Mesenchymal stem cell (in vitro differentiated cells and primary cell): ENCODE data around the gene RNU6-9.

Experiments used
- DNase-seq: peaks from one replicate; pipeline ENCODE4 v3.0.0-alpha.2; 2013
- H2AFZ ChIP-seq: one replicate; pipeline ENCODE4 v1.6.1; 2013; ENCODE audit warnings: low read depth, mild to moderate bottlenecking, control low read depth, inconsistent platforms, low read length, moderate library complexity
- H2AK5ac ChIP-seq: 2 replicates; pipeline ENCODE4 v1.6.1; 2013; ENCODE audit warnings: low read length, moderate library complexity, mild to moderate bottlenecking, inconsistent platforms; ENCODE audit not compliant: severe bottlenecking
- H2BK120ac ChIP-seq: one replicate; pipeline ENCODE4 v1.6.1; 2013; ENCODE audit warnings: low read depth, mild to moderate bottlenecking, inconsistent platforms, low read length, moderate library complexity
- H2BK12ac ChIP-seq, 2 experiments: one replicate each; pipeline ENCODE4 v1.6.1; 2013; ENCODE audit warnings: inconsistent platforms in 2 of 2, low read length in 2 of 2, mild to moderate bottlenecking in 2 of 2, moderate library complexity in 2 of 2, control low read depth in 1 of 2
- H2BK15ac ChIP-seq: one replicate; pipeline ENCODE4 v1.6.1; 2013; ENCODE audit warnings: mild to moderate bottlenecking, low read depth, inconsistent platforms; ENCODE audit not compliant: poor library complexity, severe bottlenecking
- H2BK5ac ChIP-seq: 2 replicates; pipeline ENCODE4 v1.6.1; 2013; ENCODE audit warnings: low read depth, mild to moderate bottlenecking, low read length, control low read depth, inconsistent platforms; ENCODE audit not compliant: poor library complexity, severe bottlenecking
- H3K14ac ChIP-seq, 2 experiments: one replicate each; pipeline ENCODE4 v1.6.1; 2013; ENCODE audit warnings: inconsistent platforms in 2 of 2, low read length in 2 of 2, control low read depth in 1 of 2, mild to moderate bottlenecking in 1 of 2, moderate library complexity in 1 of 2
- H3K18ac ChIP-seq, 2 experiments: one replicate each; pipeline ENCODE4 v1.6.1; 2013; ENCODE audit warnings: inconsistent platforms in 2 of 2, low read length in 2 of 2, control low read depth in 1 of 2, low read depth in 1 of 2, mild to moderate bottlenecking in 1 of 2
- H3K23ac ChIP-seq, 2 experiments: one replicate each; pipeline ENCODE4 v1.6.1; 2013; ENCODE audit warnings: inconsistent platforms in 2 of 2, low read length in 2 of 2, mild to moderate bottlenecking in 2 of 2, moderate library complexity in 2 of 2, control low read depth in 1 of 2
- H3K27ac ChIP-seq: 2 replicates; pipeline ENCODE4 v1.5.1; 2013; ENCODE audit warnings: mild to moderate bottlenecking, moderate library complexity, low read length, control low read depth, inconsistent platforms; ENCODE audit not compliant: poor library complexity, severe bottlenecking
- H3K27me3 ChIP-seq, 2 experiments: 2 replicates each; pipeline versions ENCODE4 v1.6.1 to v1.7.0; 2013; ENCODE audit warnings: low read length in 2 of 2, mild to moderate bottlenecking in 2 of 2, moderate library complexity in 2 of 2, control low read depth in 1 of 2, inconsistent platforms in 1 of 2; ENCODE audit not compliant: control insufficient read depth in 1 of 2, insufficient read depth in 1 of 2
- H3K36me3 ChIP-seq, 2 experiments: 2 replicates each; pipeline versions ENCODE4 v1.6.1 to v1.7.0; 2013; ENCODE audit warnings: low read length in 2 of 2, control low read depth in 1 of 2, inconsistent platforms in 1 of 2, low read depth in 1 of 2, mild to moderate bottlenecking in 1 of 2; ENCODE audit not compliant: insufficient read depth in 2 of 2, control insufficient read depth in 1 of 2
- H3K4ac ChIP-seq, 2 experiments: one replicate each; pipeline ENCODE4 v1.6.1; 2013; ENCODE audit warnings: inconsistent platforms in 2 of 2, low read length in 2 of 2, mild to moderate bottlenecking in 2 of 2, moderate library complexity in 2 of 2, control low read depth in 1 of 2, low read depth in 1 of 2
- H3K4me1 ChIP-seq: 2 replicates; pipeline ENCODE4 v1.6.1; 2013; ENCODE audit warnings: low read depth, low read length, control low read depth; ENCODE audit not compliant: control insufficient read depth, insufficient read depth
- H3K4me2 ChIP-seq: 2 replicates; pipeline ENCODE4 v1.6.1; 2013; ENCODE audit warnings: low read length, mild to moderate bottlenecking, inconsistent platforms; ENCODE audit not compliant: poor library complexity, severe bottlenecking
- H3K4me3 ChIP-seq, 2 experiments: 2 replicates each; pipeline versions ENCODE4 v1.5.1 to v1.7.0; 2013; ENCODE audit warnings: low read length in 2 of 2, mild to moderate bottlenecking in 2 of 2, control low read depth in 1 of 2, low read depth in 1 of 2; ENCODE audit not compliant: insufficient read depth in 1 of 2
- H3K79me1 ChIP-seq: replicated peaks from 2 replicates; pipeline ENCODE4 v1.6.1; 2013; ENCODE audit warnings: mild to moderate bottlenecking, control low read depth, low read length, inconsistent platforms; ENCODE audit not compliant: poor library complexity, severe bottlenecking
- H3K9ac ChIP-seq: 2 replicates; pipeline ENCODE4 v1.7.0; 2013; ENCODE audit warnings: mild to moderate bottlenecking, low read length, moderate library complexity
- H3K9me3 ChIP-seq: 2 replicates; pipeline ENCODE4 v1.7.0; 2013; ENCODE audit warnings: mild to moderate bottlenecking, low read length; ENCODE audit not compliant: control insufficient read depth
- H4K8ac ChIP-seq: one replicate; pipeline ENCODE4 v1.6.1; 2013; ENCODE audit warnings: inconsistent platforms, mild to moderate bottlenecking, low read length, moderate library complexity
- H4K91ac ChIP-seq: one replicate; pipeline ENCODE4 v1.6.1; 2013; ENCODE audit warnings: mild to moderate bottlenecking, low read length, inconsistent platforms
- WGBS: methylation state at CpG from one replicate; pipeline ENCODE4 v1.1.7; 2013; ENCODE audit warnings: mixed read lengths; 5-methylcytosine and 5-hydroxymethylcytosine counted together

The RNU6-9 gene

GRCh38 chr19:926589-927350 lies 33.5 kb downstream of the RNU6-9 start:
- peak overlapping the region in 1 of 2 experiments; percentile 71 for H2BK12ac ChIP-seq
- H3K14ac ChIP-seq, result peak overlapping the region in 1 of 2 experiments; percentile 87
- peak overlapping the region; percentile 99 for H2BK120ac ChIP-seq
- H3K4me1 ChIP-seq, result peaks cover 28% of the 10 kb centered on the region
- H2BK5ac ChIP-seq, result peak overlapping the region; percentile 91
- no peak overlapping the region for H3K23ac ChIP-seq
- WGBS, result under 1% methylated on average over 41 of the region's 52 CpGs
- peaks cover 16 to 31% of the 10 kb centered on the region in 2 experiments for H3K36me3 ChIP-seq
- H3K9ac ChIP-seq, result peak overlapping the region; percentile 92
- H4K91ac ChIP-seq, result peak overlapping the region; percentile 86
- peak overlapping the region; percentile 94 to 96 for H3K18ac ChIP-seq
- no peak overlapping the region for H2AFZ ChIP-seq
- H3K4ac ChIP-seq, result peak overlapping the region; percentile 85 to 89
- peak overlapping the region; percentile 98 for H2BK15ac ChIP-seq
- peak overlapping the region; percentile 79 for H3K27ac ChIP-seq
- H3K79me1 ChIP-seq, result peaks cover 5% of the 10 kb centered on the region
- peak overlapping the region; percentile 92 for H4K8ac ChIP-seq
- H3K9me3 ChIP-seq, result no peaks in the 10 kb centered on the region
- no peaks in the 10 kb centered on the region for H3K27me3 ChIP-seq
- peak overlapping the region; percentile 84 to 85 for H3K4me3 ChIP-seq
- peak; percentile 71 for DNase-seq
- H2AK5ac ChIP-seq, result no peak overlapping the region
- peak overlapping the region; percentile 79 for H3K4me2 ChIP-seq

GRCh38 chr19:927351-927779 lies 34.1 kb downstream of the RNU6-9 start:
- Histone ChIP-seq H4K8ac (peak overlapping the region; percentile 81), H3K27me3 (no peaks in the 10 kb centered on the region), H3K9ac (peak overlapping the region; percentile 92), H3K14ac (peak overlapping the region; percentile 73 to 87), H3K79me1 (peaks cover 5% of the 10 kb centered on the region), H2BK120ac (peak overlapping the region; percentile 99), H3K4me3 (peak overlapping the region; percentile 84 to 85), H2AK5ac (peak overlapping the region; percentile 53), H2BK12ac (peak overlapping the region; percentile 9 to 91), H3K18ac (peak overlapping the region; percentile 90 to 96), H2AFZ (no peak overlapping the region), H3K4ac (peak overlapping the region; percentile 62 to 83), H3K4me1 (peaks cover 34% of the 10 kb centered on the region), H2BK5ac (peak overlapping the region; percentile 51), H3K4me2 (peak overlapping the region; percentile 79), H2BK15ac (no peak overlapping the region), H4K91ac (peak overlapping the region; percentile 48), H3K23ac (peak overlapping the region in 1 of 2 experiments; percentile 86), H3K9me3 (no peaks in the 10 kb centered on the region), H3K36me3 (peaks cover 22 to 37% of the 10 kb centered on the region in 2 experiments), H3K27ac (peak overlapping the region; percentile 79)
- DNase-seq, result peak; percentile 41
- 0% methylated on average over 6 of the region's 15 CpGs for whole genome bisulfite sequencing

DNA sequence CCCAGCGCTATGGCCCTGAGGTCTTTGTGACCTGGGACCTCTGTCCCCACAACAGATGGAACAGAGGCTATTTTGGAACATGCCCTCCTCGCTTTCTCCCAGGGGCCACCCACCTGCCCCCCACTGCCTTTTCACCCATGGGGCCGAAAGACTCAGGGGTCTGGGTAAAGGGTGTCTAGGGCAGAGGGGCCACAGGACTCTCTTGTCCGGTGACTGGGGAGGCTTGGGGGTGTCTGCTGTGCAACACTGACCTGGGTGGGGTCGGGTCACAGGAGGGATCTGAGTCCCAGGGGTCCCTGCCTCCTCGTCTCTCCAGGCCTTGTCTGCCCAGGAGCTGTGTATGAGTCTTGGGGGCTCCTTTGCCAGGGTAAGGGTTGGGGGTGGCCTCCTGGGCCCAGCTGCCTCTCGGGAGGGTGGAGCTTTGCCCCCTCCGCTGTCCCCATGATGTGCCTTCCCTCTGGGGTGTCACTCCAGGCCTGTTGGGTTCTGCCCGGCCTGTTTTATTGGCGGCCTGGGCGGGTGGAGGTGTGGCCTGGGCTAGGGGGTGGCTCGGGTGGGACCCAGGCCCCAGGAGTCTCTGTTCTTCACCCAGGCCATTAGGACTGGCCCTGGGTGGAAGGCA lies 34.6 kb downstream of the RNU6-9 start:
- Histone ChIP-seq H2BK120ac (peak overlapping the region; percentile 99), H2BK12ac (peak overlapping the region; percentile 9 to 91), H3K18ac (peak overlapping the region; percentile 90 to 96), H4K91ac (peak overlapping the region; percentile 48), H2BK15ac (peak overlapping the region; percentile 76), H3K79me1 (peaks cover 5% of the 10 kb centered on the region), H3K9me3 (no peaks in the 10 kb centered on the region), H3K4me1 (peaks cover 39% of the 10 kb centered on the region), H3K27ac (peak overlapping the region; percentile 79), H2AK5ac (peak overlapping the region; percentile 53), H3K4me3 (peak overlapping the region; percentile 84 to 85), H3K4ac (peak overlapping the region; percentile 62 to 83), H3K23ac (peak overlapping the region in 1 of 2 experiments; percentile 86), H3K9ac (peak overlapping the region; percentile 92), H3K14ac (peak overlapping the region in 1 of 2 experiments; percentile 73), H3K36me3 (peaks cover 22 to 42% of the 10 kb centered on the region in 2 experiments), H2BK5ac (peak overlapping the region; percentile 51), H3K27me3 (no peaks in the 10 kb centered on the region), H4K8ac (peak overlapping the region; percentile 81), H3K4me2 (peak overlapping the region; percentile 79), H2AFZ (no peak overlapping the region)
- DNase-seq, result peak; percentile 41
- WGBS, result 35% methylated on average over 8 of the region's 12 CpGs
